ENCODE measurements around the gene SHLD1. TPM values are rescaled to one million over a fixed set of nuclear protein-coding genes. Genes with fewer than 3 reads are reported as not detected.

SHLD1 gene
- total RNA-seq, 1 experiment from 2014 or later, result 6.7 TPM

- Histone ChIP-seq H3K56ac (ENCODE audit: insufficient read length, low read depth, low read length) (no peak overlapping the region), H3K27me3 (ENCODE audit: insufficient read depth, low read length) (no peaks in the 10 kb centered on the region), H2BK15ac (ENCODE audit: low read depth, low read length) (no peak overlapping the region), H4K5ac (ENCODE audit: insufficient read length, low read depth, low read length) (no peak overlapping the region), H3K27ac (ENCODE audit: insufficient read length, low read depth, low read length) (no peak overlapping the region), H2BK120ac (ENCODE audit: low read depth, low read length, poor library complexity, severe bottlenecking) (no peak overlapping the region), H4K91ac (ENCODE audit: insufficient read length, low read depth, low read length) (no peak overlapping the region), H3K79me2 (ENCODE audit: insufficient read depth, low read length) (no peaks in the 10 kb centered on the region), H2BK12ac (ENCODE audit: insufficient read length, low read depth, low read length) (no peak overlapping the region), H3K4me2 (ENCODE audit: insufficient read depth, insufficient read length, low read length) (no peak overlapping the region), H3K4me1 (ENCODE audit: insufficient read depth, low read length) (no peaks in the 10 kb centered on the region), H3K18ac (ENCODE audit: insufficient read length, low read depth, low read length) (no peak overlapping the region), H2BK20ac (ENCODE audit: low read depth, low read length, poor library complexity, severe bottlenecking) (no peak overlapping the region), H2BK5ac (ENCODE audit: insufficient read length, low read length) (no peak overlapping the region), H3K4ac (ENCODE audit: low read depth, low read length) (no peak overlapping the region), H3K9me3 (ENCODE audit: control insufficient read depth, low read depth, low read length) (no peaks in the 10 kb centered on the region), H3K23me2 (ENCODE audit: insufficient read length, low read depth, low read length, poor library complexity, severe bottlenecking) (no peaks in the 10 kb centered on the region), H2AFZ (ENCODE audit: low read length) (no peak overlapping the region), H3K14ac (ENCODE audit: insufficient read depth, low read length) (no peak overlapping the region), H3K23ac (ENCODE audit: insufficient read length, low read depth, low read length) (no peak overlapping the region), H4K8ac (replicated peaks; ENCODE audit: insufficient read length, low read depth, low read length) (no peak overlapping the region), H3K79me1 (ENCODE audit: insufficient read depth, low read depth, low read length, poor library complexity, severe bottlenecking) (no peaks in the 10 kb centered on the region), H3T11ph (ENCODE audit: low read length) (no peak overlapping the region), H2AK5ac (ENCODE audit: insufficient read length, low read length) (no peak overlapping the region), H3K9ac (ENCODE audit: extremely low read depth, insufficient read length, low read length) (no peak overlapping the region), H4K20me1 (ENCODE audit: control insufficient read depth, insufficient read depth, insufficient read length) (no peaks in the 10 kb centered on the region)
- no peak for DNase-seq
- no peak overlapping the region for H3K4me3 Mint-ChIP-seq
- H3K36me3 Mint-ChIP-seq (ENCODE audit: insufficient read depth in 1 of 3, low read depth in 3 of 3), result no peaks in the 10 kb centered on the region
- WGBS (ENCODE audit: extremely low coverage, insufficient read length, low lambda C conversion rate), result no CpG with 5 or more reads among the region's 5 CpGs
- no peak overlapping the region for H3K27ac Mint-ChIP-seq
- H3K27me3 Mint-ChIP-seq (ENCODE audit: low read depth), result no peaks in the 10 kb centered on the region
- TF ChIP-seq CTCF (conservative IDR thresholded peaks at IDR 0.05), result no peak
- H3K9me3 Mint-ChIP-seq, result no peaks in the 10 kb centered on the region
- peaks cover 8 to 15% of the 10 kb centered on the region in 2 experiments for H3K4me1 Mint-ChIP-seq
Observed at GRCh38 chr20:5843054-5843592, 92.9 kb downstream of the SHLD1 start.

Measured in H9 (cell line).